Measurements from ENCODE around the gene SYNGR2.

SYNGR2 gene

DNA sequence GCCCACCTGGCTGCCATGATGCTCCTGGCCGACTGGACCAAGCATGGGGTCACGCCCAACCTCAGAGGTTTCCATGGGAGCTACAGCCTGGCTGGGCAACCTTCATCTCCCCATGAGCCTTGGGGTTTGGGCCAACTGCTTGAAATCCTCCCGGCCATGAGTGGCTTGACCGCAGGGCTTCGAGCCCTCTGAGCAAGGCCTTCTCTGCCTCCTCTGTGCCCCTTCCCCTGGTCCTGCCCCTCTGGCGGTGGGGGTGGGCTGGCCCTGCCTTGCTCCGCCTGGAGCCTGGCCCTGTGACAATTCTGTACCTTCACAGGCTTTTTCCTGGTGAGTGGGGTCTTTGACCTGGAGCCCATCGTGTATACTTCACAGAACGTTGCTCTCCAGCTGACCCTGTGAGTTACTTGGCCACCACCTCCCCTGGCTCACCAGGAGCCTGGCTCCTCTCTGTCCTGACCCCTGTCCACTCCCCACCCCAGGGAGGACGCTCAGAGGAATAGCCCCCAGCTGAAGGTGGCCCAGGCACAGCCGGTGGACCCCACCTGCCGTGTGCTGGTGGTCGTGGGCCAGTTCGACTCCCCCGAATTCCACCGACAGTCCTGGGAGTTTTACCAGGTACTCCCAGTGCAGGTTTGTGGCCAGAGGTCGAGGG, 36.9 kb downstream of the SYNGR2 start:
- no peak overlapping the region for H3K27ac ChIP-seq
- TF ChIP-seq ZFX (IDR thresholded peaks at IDR 0.05) = no peak
- TF ChIP-seq, protein P1, sequence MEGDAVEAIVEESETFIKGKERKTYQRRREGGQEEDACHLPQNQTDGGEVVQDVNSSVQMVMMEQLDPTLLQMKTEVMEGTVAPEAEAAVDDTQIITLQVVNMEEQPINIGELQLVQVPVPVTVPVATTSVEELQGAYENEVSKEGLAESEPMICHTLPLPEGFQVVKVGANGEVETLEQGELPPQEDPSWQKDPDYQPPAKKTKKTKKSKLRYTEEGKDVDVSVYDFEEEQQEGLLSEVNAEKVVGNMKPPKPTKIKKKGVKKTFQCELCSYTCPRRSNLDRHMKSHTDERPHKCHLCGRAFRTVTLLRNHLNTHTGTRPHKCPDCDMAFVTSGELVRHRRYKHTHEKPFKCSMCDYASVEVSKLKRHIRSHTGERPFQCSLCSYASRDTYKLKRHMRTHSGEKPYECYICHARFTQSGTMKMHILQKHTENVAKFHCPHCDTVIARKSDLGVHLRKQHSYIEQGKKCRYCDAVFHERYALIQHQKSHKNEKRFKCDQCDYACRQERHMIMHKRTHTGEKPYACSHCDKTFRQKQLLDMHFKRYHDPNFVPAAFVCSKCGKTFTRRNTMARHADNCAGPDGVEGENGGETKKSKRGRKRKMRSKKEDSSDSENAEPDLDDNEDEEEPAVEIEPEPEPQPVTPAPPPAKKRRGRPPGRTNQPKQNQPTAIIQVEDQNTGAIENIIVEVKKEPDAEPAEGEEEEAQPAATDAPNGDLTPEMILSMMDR (conservative IDR thresholded peaks at IDR 0.05) = no peak

DNA sequence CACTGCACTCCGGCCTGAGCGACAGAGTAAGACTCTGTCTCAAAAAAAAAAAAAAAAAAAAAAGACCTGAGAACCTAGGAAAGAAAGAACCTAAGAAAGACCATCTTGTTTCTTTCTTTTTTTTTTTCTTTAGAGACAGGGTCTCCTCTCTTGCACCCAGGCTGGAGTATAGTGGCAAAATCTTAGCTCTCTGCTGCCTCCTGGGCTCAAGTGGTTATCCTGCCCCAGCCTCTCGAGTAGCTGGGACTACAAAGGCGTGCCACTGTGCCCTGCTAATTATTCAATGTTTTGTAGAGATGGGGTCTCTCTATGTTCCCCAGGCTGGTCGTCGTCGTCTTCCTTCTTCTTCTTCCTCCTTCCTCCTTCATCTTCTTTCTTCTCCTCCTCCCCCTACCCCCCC, 37.9 kb downstream of the SYNGR2 start:
- H3K27ac ChIP-seq = no peak overlapping the region
- TF ChIP-seq, protein P1 (conservative IDR thresholded peaks at IDR 0.05) = no peak
- no peak for TF ChIP-seq ZFX (IDR thresholded peaks at IDR 0.05)

DNA sequence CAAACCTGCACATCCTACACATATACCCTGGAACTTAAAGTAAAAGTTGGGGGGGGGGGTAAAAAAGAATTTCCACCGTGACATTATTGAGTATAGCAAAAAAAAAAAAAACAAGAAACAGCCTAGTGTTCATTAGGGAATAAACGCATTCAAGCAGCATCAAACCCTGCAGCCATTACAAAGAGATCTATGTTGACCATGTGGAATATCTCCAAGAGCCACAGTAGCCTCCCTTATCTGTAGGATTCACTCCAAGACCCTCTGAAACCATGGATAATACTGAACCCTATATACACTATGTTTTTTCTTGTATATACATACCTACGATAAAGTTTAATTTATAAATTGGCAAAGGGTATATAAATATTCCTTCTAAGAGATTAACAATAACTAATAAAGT, 40.1 kb downstream of the SYNGR2 start:
- no peak overlapping the region for H3K27ac ChIP-seq
- TF ChIP-seq ZFX (IDR thresholded peaks at IDR 0.05) = no peak
- TF ChIP-seq, protein P1 (conservative IDR thresholded peaks at IDR 0.05) = no peak

DNA sequence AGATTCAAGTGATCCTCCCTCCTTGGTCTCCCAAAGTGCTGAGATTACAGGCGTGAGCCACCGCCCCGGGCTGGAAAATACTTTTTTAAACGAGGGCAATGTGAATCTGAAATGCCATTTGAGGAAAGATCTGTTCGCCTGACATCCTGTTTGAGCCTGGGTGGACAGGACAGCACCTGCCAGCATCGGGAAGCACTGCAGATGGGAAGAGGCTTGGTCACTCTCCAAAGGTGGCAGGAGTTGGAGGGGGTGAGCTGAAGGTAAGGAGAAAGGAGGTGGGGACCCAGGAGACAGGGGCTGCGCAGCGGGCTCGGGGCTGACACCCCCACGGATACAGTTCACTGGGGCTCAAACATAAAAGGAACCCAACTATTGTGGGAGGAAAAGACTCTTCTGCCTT, 41.7 kb downstream of the SYNGR2 start:
- H3K27ac ChIP-seq = no peak overlapping the region
- TF ChIP-seq, protein P1 (conservative IDR thresholded peaks at IDR 0.05) = no peak

DNA sequence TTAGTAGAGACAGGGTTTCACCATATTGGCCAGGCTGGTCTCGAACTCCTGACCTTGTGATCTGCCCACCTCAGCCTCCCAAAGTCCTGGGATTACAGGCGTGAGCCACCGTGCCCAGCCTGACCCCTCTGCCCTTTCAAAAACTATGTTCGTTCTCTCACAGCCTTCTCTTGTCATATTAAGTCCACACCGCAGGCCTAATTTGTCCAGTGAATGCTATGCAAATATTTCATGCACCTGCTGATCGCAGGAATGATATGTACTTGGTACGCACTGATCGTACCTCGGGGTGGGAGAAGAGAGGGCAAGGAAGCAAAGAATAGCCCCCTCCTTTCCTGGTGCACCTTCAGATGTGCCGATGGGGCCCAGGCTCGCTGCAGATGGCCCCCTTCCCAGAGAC, 42.7 kb downstream of the SYNGR2 start:
- no peak overlapping the region for H3K27ac ChIP-seq
- TF ChIP-seq, protein P1 (conservative IDR thresholded peaks at IDR 0.05) = no peak
- TF ChIP-seq ZFX (IDR thresholded peaks at IDR 0.05) = no peak

DNA sequence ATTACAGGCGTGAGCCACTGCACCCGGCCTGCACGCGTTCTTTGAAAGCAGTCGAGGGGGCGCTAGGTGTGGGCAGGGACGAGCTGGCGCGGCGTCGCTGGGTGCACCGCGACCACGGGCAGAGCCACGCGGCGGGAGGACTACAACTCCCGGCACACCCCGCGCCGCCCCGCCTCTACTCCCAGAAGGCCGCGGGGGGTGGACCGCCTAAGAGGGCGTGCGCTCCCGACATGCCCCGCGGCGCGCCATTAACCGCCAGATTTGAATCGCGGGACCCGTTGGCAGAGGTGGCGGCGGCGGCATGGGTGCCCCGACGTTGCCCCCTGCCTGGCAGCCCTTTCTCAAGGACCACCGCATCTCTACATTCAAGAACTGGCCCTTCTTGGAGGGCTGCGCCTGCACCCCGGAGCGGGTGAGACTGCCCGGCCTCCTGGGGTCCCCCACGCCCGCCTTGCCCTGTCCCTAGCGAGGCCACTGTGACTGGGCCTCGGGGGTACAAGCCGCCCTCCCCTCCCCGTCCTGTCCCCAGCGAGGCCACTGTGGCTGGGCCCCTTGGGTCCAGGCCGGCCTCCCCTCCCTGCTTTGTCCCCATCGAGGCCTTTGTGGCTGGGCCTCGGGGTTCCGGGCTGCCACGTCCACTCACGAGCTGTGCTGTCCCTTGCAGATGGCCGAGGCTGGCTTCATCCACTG, 45.8 kb downstream of the SYNGR2 start, which contains the start of gene BIRC5:
Gene BIRC5, plus strand, starts transcription at position 238 of the 690 bp plus-strand sequence. Its CDS starts 64 bp downstream, at position 302.
- peak within 1 kb of the TSS; percentile 97 for H3K27ac ChIP-seq
- TF ChIP-seq, protein P1 (conservative IDR thresholded peaks at IDR 0.05) = no peak
- TF ChIP-seq ZFX (IDR thresholded peaks at IDR 0.05) = peak; percentile 93; the same call in 1 of the 2 replicates

DNA sequence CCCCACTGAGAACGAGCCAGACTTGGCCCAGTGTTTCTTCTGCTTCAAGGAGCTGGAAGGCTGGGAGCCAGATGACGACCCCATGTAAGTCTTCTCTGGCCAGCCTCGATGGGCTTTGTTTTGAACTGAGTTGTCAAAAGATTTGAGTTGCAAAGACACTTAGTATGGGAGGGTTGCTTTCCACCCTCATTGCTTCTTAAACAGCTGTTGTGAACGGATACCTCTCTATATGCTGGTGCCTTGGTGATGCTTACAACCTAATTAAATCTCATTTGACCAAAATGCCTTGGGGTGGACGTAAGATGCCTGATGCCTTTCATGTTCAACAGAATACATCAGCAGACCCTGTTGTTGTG, 46.3 kb downstream of the SYNGR2 start:
- H3K27ac ChIP-seq = peak overlapping the region; percentile 97
- no peak for TF ChIP-seq ZFX (IDR thresholded peaks at IDR 0.05)
- TF ChIP-seq, protein P1 (conservative IDR thresholded peaks at IDR 0.05) = no peak

Measured in C4-2B (cell line).